K562 (cell line): Measurements from ENCODE around the gene TMSB4X. TPM values are rescaled to one million over a fixed set of nuclear protein-coding genes. Genes with fewer than 3 reads are reported as not detected.

Experiments used
- BCOR ChIP-seq: fragments of 450-650 bp; IDR thresholded peaks from 2 replicates; pipeline ENCODE4 v1.6.1; 2016
- HDAC1 ChIP-seq, 2 experiments: fragments of 450-650 bp; IDR thresholded peaks; 2 replicates each; pipeline ENCODE4 v1.6.1; 2016 to 2017; ENCODE audit warnings: inconsistent platforms in 1 of 2, mild to moderate bottlenecking in 1 of 2, moderate library complexity in 1 of 2
- HIVEP1 ChIP-seq: fragments of 250-450 bp; sonication (Bioruptor Pico); IDR thresholded peaks from 2 replicates; pipeline ENCODE4 v1.4.0; 2020; ENCODE audit warnings: mild to moderate bottlenecking
- PATZ1 ChIP-seq: fragments of 250-450 bp; sonication (Bioruptor Pico); IDR thresholded peaks from 2 replicates; pipeline ENCODE4 v1.5.0; 2020; ENCODE audit warnings: mild to moderate bottlenecking, borderline replicate concordance
- POLR2A ChIP-seq: fragments of 450-650 bp; conservative IDR thresholded peaks from 2 replicates; pipeline ENCODE4 v1.6.1; 2016
- POLR2AphosphoS2 ChIP-seq: IDR thresholded peaks from 2 replicates; pipeline ENCODE4 v1.6.1; 2012; ENCODE audit warnings: low read length, improper control_type of control experiment
- POLR2H ChIP-seq: IDR thresholded peaks from 2 replicates; pipeline ENCODE4 v1.6.1; 2016; ENCODE audit warnings: missing genetic modification characterization, low read depth, mild to moderate bottlenecking, control low read depth, missing compliant biosample characterization, moderate library complexity
- RNF219 ChIP-seq: fragments of 250-450 bp; sonication (Bioruptor Pico); IDR thresholded peaks from 2 replicates; pipeline ENCODE4 v1.5.0; 2022; ENCODE audit warnings: mild to moderate bottlenecking
- VEZF1 ChIP-seq: fragments of 200-800 bp; sonication (Bioruptor generic); IDR thresholded peaks from 2 replicates; pipeline ENCODE4 v1.6.1; 2017; ENCODE audit warnings: missing genetic modification characterization, missing compliant biosample characterization
- ZNF384 ChIP-seq: IDR thresholded peaks from 2 replicates; pipeline ENCODE4 v1.6.1; 2012; ENCODE audit warnings: low read depth, low read length, improper control_type of control experiment
- ZNF41 ChIP-seq: fragments of 250-450 bp; sonication (Bioruptor Pico); conservative IDR thresholded peaks from 2 replicates; pipeline ENCODE4 v1.4.0; 2020; ENCODE audit warnings: mild to moderate bottlenecking
- ZNF518B ChIP-seq: fragments of 250-450 bp; sonication (Bioruptor Pico); IDR thresholded peaks from 2 replicates; pipeline ENCODE4 v1.5.0; 2021; ENCODE audit warnings: mild to moderate bottlenecking, moderate library complexity
- polyA plus RNA-seq, 8 experiments: library from polyadenylated mRNA; depleted of rRNA in 4 of 8; stranded (reverse) in 5 of 8; unstranded in 3 of 8; fragments of >200 nt; fragmentation: Nextera tagmentation in 2 of 8; fragmentation: Illumina TruSeq in 1 of 8; extraction: Ambion mirVana in 2 of 8; extraction: Trizol in 1 of 8; gene quantifications; 2 replicates each; pipeline versions ENCODE4 v1.2.1 to v1.2.3, GENCODE V29; 2011 to 2014; ENCODE audit warnings: inconsistent platforms in 1 of 8, missing spikeins in 1 of 8
- total RNA-seq, 7 experiments: library from RNA; depleted of rRNA in 6 of 7; stranded (reverse); fragments of >200 nt in 6 of 7; fragmentation: Illumina TruSeq in 2 of 7; extraction: Trizol in 2 of 7; gene quantifications; 2 replicates each; pipeline versions ENCODE4 v1.2.1 to v1.2.3, GENCODE V29; 2011 to 2021; ENCODE audit warnings: low replicate concordance in 1 of 7

The TMSB4X gene
- total and polyA plus RNA-seq, 9 of the 15 experiments (the other 6 are each of a cell fraction or from before 2014, with no cell fraction given): 1,035 to 2,035 (median 1,529) TPM

DNA sequence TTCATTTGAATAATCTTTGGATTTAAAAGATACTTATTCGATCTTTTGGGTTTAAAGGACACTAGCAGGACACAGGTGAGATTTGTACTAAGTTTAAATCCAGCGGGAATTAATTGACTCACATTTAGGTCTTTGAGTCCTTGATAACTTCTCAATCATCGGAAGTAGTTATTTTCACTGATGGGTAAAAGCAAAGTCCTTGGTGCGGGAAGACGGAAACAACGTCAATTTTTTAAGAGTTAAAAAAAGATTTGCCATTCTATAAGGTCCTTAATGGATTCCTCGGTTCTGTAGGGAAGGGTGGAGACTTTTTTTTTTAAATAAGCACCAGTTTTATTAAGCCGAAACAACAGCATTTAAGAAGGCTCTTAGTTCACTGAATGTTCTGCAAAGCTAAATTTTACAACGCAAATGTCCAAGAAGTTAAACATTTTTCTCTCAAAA lies 2.9 kb downstream of the TMSB4X start (continued):
- TF ChIP-seq ZNF518B (CRISPR knock-in tag) (no peak), HIVEP1 (CRISPR knock-in tag) (no peak), RNF219 (peak; percentile 49; the same call in 1 of the 2 replicates), VEZF1 (CRISPR knock-in tag) (0 out of 2 replicates have a peak, but pooled peaks have one; percentile 13), ZNF41 (peak; percentile 63; the same call in 1 of the 2 replicates), HDAC1 (IDR thresholded peaks at IDR 0.05) (no peak), POLR2AphosphoS2 (peak; percentile 91), ZNF384 (0 out of 2 replicates have a peak, but pooled peaks have one; percentile 45), POLR2H (tag) (peak; percentile 87), POLR2A (peak; percentile 63), PATZ1 (CRISPR knock-in tag) (0 out of 2 replicates have a peak, but pooled peaks have one; percentile 35), BCOR (no peak)
